ENCODE data around the gene POMT2. TPM values are rescaled to one million over a fixed set of nuclear protein-coding genes. Genes with fewer than 3 reads are reported as not detected.

POMT2 gene
- total RNA-seq, 3 donors from 2014 or later, result 16.8 to 30.3 (median 25.2) TPM

DNA sequence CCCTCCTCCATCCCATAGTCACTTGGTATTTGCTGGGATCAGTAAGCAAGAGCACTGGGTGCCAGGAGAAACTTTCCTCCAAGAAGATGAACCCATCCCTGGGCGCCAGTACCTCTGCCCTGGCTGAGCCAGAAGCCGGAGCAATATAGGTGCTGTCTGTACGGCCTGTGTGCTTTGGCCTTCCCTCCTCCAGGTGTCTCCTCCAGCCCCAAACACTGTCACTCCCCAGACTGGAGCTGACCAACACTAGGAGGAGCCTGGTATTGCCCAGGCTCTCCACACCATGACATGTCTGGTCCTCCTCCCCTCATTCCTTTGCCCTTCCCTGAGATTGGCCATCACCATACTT lies 5.0 kb upstream of the POMT2 start:
- Histone ChIP-seq H3K4me3 (no peak overlapping the region), H3K36me3 (no peaks in the 10 kb centered on the region), H3K27me3 (no peaks in the 10 kb centered on the region), H3K27ac (no peak overlapping the region), H3K4me1 (peaks cover 0 to 4% of the 10 kb centered on the region in 2 donors), H3K9me3 (no peaks in the 10 kb centered on the region)
- TF ChIP-seq, protein P1, sequence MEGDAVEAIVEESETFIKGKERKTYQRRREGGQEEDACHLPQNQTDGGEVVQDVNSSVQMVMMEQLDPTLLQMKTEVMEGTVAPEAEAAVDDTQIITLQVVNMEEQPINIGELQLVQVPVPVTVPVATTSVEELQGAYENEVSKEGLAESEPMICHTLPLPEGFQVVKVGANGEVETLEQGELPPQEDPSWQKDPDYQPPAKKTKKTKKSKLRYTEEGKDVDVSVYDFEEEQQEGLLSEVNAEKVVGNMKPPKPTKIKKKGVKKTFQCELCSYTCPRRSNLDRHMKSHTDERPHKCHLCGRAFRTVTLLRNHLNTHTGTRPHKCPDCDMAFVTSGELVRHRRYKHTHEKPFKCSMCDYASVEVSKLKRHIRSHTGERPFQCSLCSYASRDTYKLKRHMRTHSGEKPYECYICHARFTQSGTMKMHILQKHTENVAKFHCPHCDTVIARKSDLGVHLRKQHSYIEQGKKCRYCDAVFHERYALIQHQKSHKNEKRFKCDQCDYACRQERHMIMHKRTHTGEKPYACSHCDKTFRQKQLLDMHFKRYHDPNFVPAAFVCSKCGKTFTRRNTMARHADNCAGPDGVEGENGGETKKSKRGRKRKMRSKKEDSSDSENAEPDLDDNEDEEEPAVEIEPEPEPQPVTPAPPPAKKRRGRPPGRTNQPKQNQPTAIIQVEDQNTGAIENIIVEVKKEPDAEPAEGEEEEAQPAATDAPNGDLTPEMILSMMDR (IDR thresholded peaks at IDR 0.05), result no peak
- TF ChIP-seq POLR2A (IDR thresholded peaks at IDR 0.05), result no peak
- no peak for TF ChIP-seq POLR2AphosphoS5 (IDR thresholded peaks at IDR 0.05)
- intact Hi-C loops (cut with DNase I; ENCODE audit: low total_unique reads), result no loop called here
- no peak for DNase-seq (ENCODE audit: low spot score in 2 of 2)

DNA sequence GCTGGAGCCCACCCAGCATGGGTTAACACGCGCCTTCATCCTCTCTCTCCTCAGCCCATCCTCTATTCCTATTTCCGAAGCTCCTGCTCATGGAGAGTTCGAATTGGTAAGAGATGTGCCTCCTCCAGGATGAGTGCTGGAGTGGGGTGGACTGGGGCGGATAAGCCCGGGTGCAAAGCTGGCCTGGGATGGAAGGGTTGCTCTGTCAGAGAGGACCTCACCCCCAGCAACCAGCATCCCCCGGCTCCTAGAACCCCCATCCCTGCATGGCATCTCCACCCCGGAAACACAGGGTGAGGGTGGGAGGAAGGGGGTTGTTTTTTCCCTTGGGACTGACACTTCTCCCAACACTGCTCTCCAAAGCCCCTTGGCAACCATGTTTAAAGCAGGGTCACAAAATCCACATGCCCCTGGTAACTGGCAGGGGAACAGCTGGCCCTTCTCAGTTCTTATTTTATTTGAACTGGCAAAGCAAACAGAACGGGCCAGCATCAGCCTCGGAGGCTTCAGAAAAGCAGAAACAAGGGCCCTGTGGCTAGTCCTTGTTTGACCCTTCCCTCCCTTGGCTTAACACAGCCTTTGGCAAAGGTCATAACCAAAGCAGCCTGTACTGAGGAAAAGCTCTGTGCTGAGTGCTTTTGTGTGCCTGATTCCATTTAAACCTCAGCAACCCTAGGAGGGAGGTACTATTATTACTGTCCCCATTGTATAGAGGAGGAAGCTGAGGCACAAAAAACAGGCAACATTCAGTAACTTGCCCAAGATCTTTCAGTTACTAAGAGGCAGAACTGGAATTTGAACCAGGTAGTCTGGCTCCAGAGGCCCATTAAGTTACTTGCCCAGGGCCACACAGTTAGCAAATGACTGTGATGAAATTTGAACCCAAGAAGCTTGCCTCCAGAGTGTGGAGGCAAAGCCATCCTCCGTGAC lies 4.4 kb upstream of the POMT2 start:
- Histone ChIP-seq H3K36me3 (no peaks in the 10 kb centered on the region), H3K4me1 (peaks cover 0 to 4% of the 10 kb centered on the region in 2 donors), H3K4me3 (no peak overlapping the region), H3K27me3 (no peaks in the 10 kb centered on the region), H3K9me3 (no peaks in the 10 kb centered on the region), H3K27ac (no peak overlapping the region)
- DNase-seq (ENCODE audit: low spot score in 2 of 2), result no peak
- TF ChIP-seq, protein P1 (IDR thresholded peaks at IDR 0.05), result no peak
- TF ChIP-seq POLR2AphosphoS5 (IDR thresholded peaks at IDR 0.05), result no peak
- TF ChIP-seq POLR2A (IDR thresholded peaks at IDR 0.05), result no peak
- intact Hi-C loops (cut with DNase I; ENCODE audit: low total_unique reads), result no loop called here

DNA sequence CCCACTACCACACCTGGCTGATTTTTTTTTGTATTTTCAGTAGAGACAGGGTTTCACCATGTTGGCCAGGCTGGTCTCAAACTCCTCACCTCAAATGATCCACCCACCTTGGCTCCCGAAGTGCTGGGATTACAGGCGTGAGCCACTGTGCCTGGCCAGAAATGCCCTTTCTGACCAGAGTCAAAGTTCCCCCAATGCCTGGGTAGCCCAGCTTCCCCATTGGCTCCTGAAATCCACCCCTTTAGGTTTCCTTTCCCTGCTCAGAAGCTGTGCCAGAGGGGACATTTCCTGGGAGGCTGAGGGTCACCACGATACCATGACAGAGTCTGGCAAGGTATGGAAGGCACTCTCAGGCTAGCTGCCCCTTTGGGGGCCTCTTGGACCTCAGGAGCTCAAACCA lies 3.6 kb upstream of the POMT2 start:
- H3K9me3 ChIP-seq, result no peaks in the 10 kb centered on the region
- TF ChIP-seq, protein P1 (IDR thresholded peaks at IDR 0.05), result no peak
- no peak for TF ChIP-seq POLR2A (IDR thresholded peaks at IDR 0.05)
- no peak for TF ChIP-seq POLR2AphosphoS5 (IDR thresholded peaks at IDR 0.05)
- no peak for DNase-seq (ENCODE audit: low spot score in 2 of 2)
- H3K27ac ChIP-seq, result no peak overlapping the region
- H3K36me3 ChIP-seq, result no peaks in the 10 kb centered on the region
- no peaks in the 10 kb centered on the region for H3K27me3 ChIP-seq
- no peak overlapping the region for H3K4me3 ChIP-seq
- H3K4me1 ChIP-seq, result peaks cover 4 to 12% of the 10 kb centered on the region in 2 donors
- intact Hi-C loops (cut with DNase I; ENCODE audit: low total_unique reads), result no loop called here

DNA sequence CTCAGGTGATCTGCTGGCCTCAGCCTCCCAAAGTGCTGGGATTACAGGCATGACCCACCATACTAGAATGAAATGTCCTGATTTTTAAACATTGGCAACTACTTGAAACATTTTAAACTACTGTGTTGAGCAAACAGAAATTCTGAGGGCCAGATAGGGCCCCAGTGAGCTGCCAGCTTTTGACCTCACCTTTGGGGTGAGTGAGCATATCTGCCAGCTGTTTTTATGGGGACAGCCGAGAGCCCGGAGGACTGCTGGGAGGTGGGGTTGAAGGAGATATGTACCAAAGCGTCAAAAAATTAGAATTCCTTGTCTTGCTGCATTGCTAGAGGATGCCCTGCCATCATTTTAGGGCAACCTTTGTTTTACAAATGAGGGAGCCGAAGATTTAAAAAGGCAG lies 2.9 kb upstream of the POMT2 start:
- H3K27ac ChIP-seq, result no peak overlapping the region
- H3K4me3 ChIP-seq, result no peak overlapping the region
- no peak for DNase-seq (ENCODE audit: low spot score in 2 of 2)
- intact Hi-C loops (cut with DNase I; ENCODE audit: low total_unique reads), result no loop called here
- TF ChIP-seq POLR2A (IDR thresholded peaks at IDR 0.05), result no peak
- H3K27me3 ChIP-seq, result no peaks in the 10 kb centered on the region
- H3K4me1 ChIP-seq, result peaks cover 6 to 17% of the 10 kb centered on the region in 2 donors
- H3K36me3 ChIP-seq, result no peaks in the 10 kb centered on the region
- H3K9me3 ChIP-seq, result no peaks in the 10 kb centered on the region

DNA sequence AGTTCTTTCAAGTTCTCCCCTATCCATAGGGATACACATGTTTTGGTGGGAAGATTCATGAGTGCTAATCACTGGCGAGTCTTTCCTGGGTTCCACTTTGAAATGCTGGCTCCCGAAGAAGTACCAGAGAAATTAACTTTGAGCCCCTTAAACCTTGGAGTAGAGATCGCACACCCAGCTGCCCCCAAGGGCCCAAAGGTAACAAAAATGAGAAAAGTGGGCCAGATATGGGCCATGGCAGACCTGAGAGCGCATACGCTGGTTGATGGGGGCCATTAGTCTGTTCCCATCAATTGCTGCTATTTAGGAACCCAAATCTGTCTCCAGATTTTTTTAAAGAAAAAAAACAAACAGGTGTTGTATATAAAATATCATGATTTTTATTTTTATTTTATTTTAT lies 2.3 kb upstream of the POMT2 start:
- no peaks in the 10 kb centered on the region for H3K36me3 ChIP-seq
- no peaks in the 10 kb centered on the region for H3K27me3 ChIP-seq
- H3K4me1 ChIP-seq, result peaks cover 6 to 17% of the 10 kb centered on the region in 2 donors
- H3K4me3 ChIP-seq, result no peak overlapping the region
- no peak overlapping the region for H3K27ac ChIP-seq
- no peak for DNase-seq (ENCODE audit: low spot score in 2 of 2)
- H3K9me3 ChIP-seq, result no peaks in the 10 kb centered on the region
- TF ChIP-seq POLR2AphosphoS5 (IDR thresholded peaks at IDR 0.05) (no peak), POLR2A (IDR thresholded peaks at IDR 0.05) (no peak)
- TF ChIP-seq, protein P1 (IDR thresholded peaks at IDR 0.05), result no peak
- intact Hi-C loops (cut with DNase I; ENCODE audit: low total_unique reads), result no loop called here
